A549 (cell line): Measurements from ENCODE around the gene IL17RA. TPM values are rescaled to one million over a fixed set of nuclear protein-coding genes. Genes with fewer than 3 reads are reported as not detected.

Experiments
- ATAC-seq, 2 experiments: fragments of 200-7000 bp in 1 of 2; fragments of >200 bp in 1 of 2; cut with Nextera tagmentation in 1 of 2; cut with Tn5 transposase in 1 of 2; 3 replicates each; pipeline versions ENCODE4 v1.8.0 to v1.9.1; 2018 to 2020; ENCODE audit warnings: mild to moderate bottlenecking in 1 of 2, moderate library complexity in 1 of 2
- CTCF ChIA-PET: fragments of 300-600 bp; sonication (Branson Sonifier 250); formaldehyde crosslinking; extraction: SDS; loops from one replicate; lab custom pipeline; 2021; ENCODE audit warnings: antibody characterized with exemption, inconsistent platforms; lab: Yijun Ruan, JAX
- POLR2A ChIA-PET: fragments of 350-600 bp; formaldehyde crosslinking; extraction: SDS; loops from one replicate; lab custom pipeline; 2021; ENCODE audit warnings: antibody characterized with exemption, inconsistent platforms; lab: Yijun Ruan, JAX
- DNase-seq, 2 experiments: peaks; one replicate each; pipeline versions ENCODE4 v3.0.0 to v3.0.0-alpha.2; 2011 to 2016; ENCODE audit warnings: low read depth in 1 of 2, low spot score in 1 of 2
- FAIRE-seq: peaks from 2 replicates; lab custom pipeline; 2011; peaks lifted over from hg19 to GRCh38; lab: Jason Lieb, UNC
- H3K27ac ChIP-seq, 2 experiments: fragments of >200 bp; sonication (Bioruptor Twin); formaldehyde crosslinking; 3 replicates each; pipeline ENCODE4 v1.5.1; 2016 to 2017
- H3K4me1 ChIP-seq: fragments of >200 bp; sonication (Bioruptor Twin); formaldehyde crosslinking; 3 replicates; pipeline ENCODE4 v1.6.1; 2016
- H3K4me2 ChIP-seq: fragments of >200 bp; sonication (Bioruptor Twin); formaldehyde crosslinking; 3 replicates; pipeline ENCODE4 v1.6.1; 2016
- H3K4me3 ChIP-seq: fragments of >200 bp; sonication (Bioruptor Twin); formaldehyde crosslinking; 3 replicates; pipeline ENCODE4 v1.5.1; 2016
- H3K9me3 ChIP-seq: fragments of >200 bp; sonication (Bioruptor Twin); formaldehyde crosslinking; 3 replicates; pipeline ENCODE4 v1.6.1; 2016
- CBX2 ChIP-seq: fragments of 200-600 bp; sonication (generic); IDR thresholded peaks from 2 replicates; pipeline ENCODE4 v1.6.1; 2016; ENCODE audit warnings: low read depth, mild to moderate bottlenecking, borderline replicate concordance
- CEBPB ChIP-seq, 2 experiments: fragments of >200 bp in 1 of 2; sonication (Bioruptor Twin) in 1 of 2; formaldehyde crosslinking in 1 of 2; IDR thresholded peaks; 2 replicates each; pipeline ENCODE4 v1.6.1; 2012 to 2016
- CHD4 ChIP-seq: fragments of 200-600 bp; sonication (generic); IDR thresholded peaks from 2 replicates; pipeline ENCODE4 v1.6.1; 2016; ENCODE audit warnings: antibody characterized with exemption, mild to moderate bottlenecking, borderline replicate concordance
- EHF ChIP-seq: fragments of 250-450 bp; sonication (Bioruptor Pico); IDR thresholded peaks from 2 replicates; pipeline ENCODE4 v1.5.0; 2020; ENCODE audit warnings: mild to moderate bottlenecking
- EHMT2 ChIP-seq: fragments of 200-600 bp; sonication (generic); IDR thresholded peaks from 2 replicates; pipeline ENCODE4 v1.6.1; 2016; ENCODE audit warnings: antibody characterized with exemption, low read depth, mild to moderate bottlenecking, moderate library complexity
- FOSL2 ChIP-seq, 2 experiments: fragments of 450-650 bp in 1 of 2; fragments of >200 bp in 1 of 2; sonication (Bioruptor Twin) in 1 of 2; formaldehyde crosslinking; IDR thresholded peaks; 2 replicates each; pipeline versions ENCODE4 v1.5.0 to v1.6.1; 2016 to 2020; ENCODE audit warnings: mild to moderate bottlenecking in 1 of 2, moderate library complexity in 1 of 2
- GATA3 ChIP-seq: IDR thresholded peaks from 2 replicates; pipeline ENCODE4 v1.6.1; 2012; ENCODE audit warnings: borderline replicate concordance
- HOXB5 ChIP-seq: fragments of 250-450 bp; sonication (Bioruptor Pico); IDR thresholded peaks from 2 replicates; pipeline ENCODE4 v1.5.0; 2020; ENCODE audit warnings: mild to moderate bottlenecking, moderate library complexity
- NPAS2 ChIP-seq: fragments of 250-450 bp; sonication (Bioruptor Pico); IDR thresholded peaks from 2 replicates; pipeline ENCODE4 v1.8.0; 2022; ENCODE audit warnings: mild to moderate bottlenecking, moderate library complexity, borderline replicate concordance
- NR3C1 ChIP-seq: fragments of >200 bp; sonication (Bioruptor Twin); formaldehyde crosslinking; IDR thresholded peaks from 3 replicates; pipeline ENCODE4 v1.6.1; 2017
- PHF8 ChIP-seq: fragments of 200-600 bp; sonication (generic); IDR thresholded peaks from 2 replicates; pipeline ENCODE4 v1.6.1; 2016; ENCODE audit warnings: low read depth, mild to moderate bottlenecking, antibody characterized with exemption, moderate library complexity, borderline replicate concordance
- RCOR1 ChIP-seq: fragments of 150-350 bp; IDR thresholded peaks from 2 replicates; pipeline ENCODE4 v1.6.1; 2014; ENCODE audit warnings: antibody characterized with exemption, low read length, low read depth
- ZSCAN20 ChIP-seq: fragments of 250-450 bp; sonication (Bioruptor Pico); IDR thresholded peaks from 2 replicates; pipeline ENCODE4 v1.8.0; 2022; ENCODE audit warnings: mild to moderate bottlenecking, moderate library complexity
- WGBS: methylation state at CpG from one replicate; pipeline ENCODE4 v1.1.6; 2017; ENCODE audit errors: missing lambda C conversion rate; 5-methylcytosine and 5-hydroxymethylcytosine counted together
- polyA plus RNA-seq, 4 experiments: library from polyadenylated mRNA; depleted of rRNA in 3 of 4; stranded (reverse); fragments of >200 nt; fragmentation: RNase III in 1 of 4; extraction: RNeasy Plus Mini Kit Qiagen cat#74134 plus additional on column Dnase treatment in 1 of 4; gene quantifications; 2 replicates in 3 of 4; 3 replicates in 1 of 4; pipeline ENCODE4 v1.2.3, GENCODE V29; 2011 to 2017
- TF ChIP-seq, protein P1 (sequence below): fragments of 250-450 bp; sonication (Bioruptor Pico); IDR thresholded peaks from 2 replicates; pipeline ENCODE4 v1.5.0; 2020; ENCODE audit warnings: low read depth, mild to moderate bottlenecking, moderate library complexity
- TF ChIP-seq, protein P2 (sequence below): fragments of 200-600 bp; sonication (generic); IDR thresholded peaks from 2 replicates; pipeline ENCODE4 v1.6.1; 2016; ENCODE audit warnings: antibody characterized with exemption, mild to moderate bottlenecking, moderate library complexity
- TF ChIP-seq, protein P3 (sequence below): fragments of 450-650 bp; IDR thresholded peaks from 2 replicates; pipeline ENCODE4 v1.6.1; 2014; ENCODE audit warnings: antibody characterized with exemption
- TF ChIP-seq, protein P4 (sequence below): fragments of >200 bp; sonication (Bioruptor Twin); formaldehyde crosslinking; IDR thresholded peaks from 3 replicates; pipeline ENCODE4 v1.5.1; 2016
- TF ChIP-seq, protein P5 (sequence below): fragments of >200 bp; sonication (Bioruptor Twin); formaldehyde crosslinking; IDR thresholded peaks from 2 replicates; pipeline ENCODE4 v1.6.1; 2016

IL17RA gene
- polyA plus RNA-seq, 2 of the 4 experiments (the other 2 are of a cell fraction) = 4.3 to 6.4 TPM

DNA sequence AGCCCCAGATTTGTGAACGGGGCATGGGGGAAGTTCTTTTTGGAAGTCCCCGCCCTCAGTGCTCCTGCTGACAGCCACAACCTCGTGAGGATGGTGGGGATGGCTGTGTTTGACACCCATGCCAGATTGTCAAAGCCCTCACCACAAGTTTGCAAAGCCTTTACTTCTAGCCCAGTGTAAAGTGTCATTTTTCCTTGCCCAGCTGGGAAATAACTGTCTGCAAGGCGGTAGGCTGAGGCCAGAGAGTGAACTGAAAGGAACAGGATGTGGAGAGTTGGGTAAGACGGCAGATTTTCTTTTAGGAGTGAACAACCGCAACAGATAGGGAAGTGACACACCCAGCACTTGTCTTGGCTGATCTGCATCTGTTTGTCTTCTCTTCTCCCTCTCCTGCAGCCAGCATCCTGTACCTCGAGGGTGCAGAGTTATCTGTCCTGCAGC, 13.6 kb downstream of the IL17RA start (continued):
- TF ChIP-seq RCOR1 = no peak

DNA sequence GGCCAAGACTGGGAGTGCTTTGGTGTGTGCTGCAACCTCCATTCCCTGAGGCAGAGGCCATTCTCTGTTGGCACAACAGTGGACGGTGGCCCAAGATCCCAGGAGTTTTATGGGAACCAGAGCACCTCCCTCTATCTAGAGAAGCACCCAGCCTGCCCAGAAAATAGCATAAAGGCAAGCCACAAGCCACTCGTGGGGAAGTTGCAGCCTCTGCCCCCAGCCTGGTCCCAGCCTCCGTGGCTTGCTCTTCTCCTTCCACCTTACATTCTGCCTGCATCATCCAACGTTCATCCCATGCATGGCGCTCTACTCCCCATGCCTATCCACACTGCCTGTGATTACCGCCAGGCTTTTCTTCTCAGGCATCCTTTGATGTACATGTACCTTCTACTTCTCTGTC, 15.8 kb downstream of the IL17RA start:
- POLR2A ChIA-PET = no interaction called here
- CTCF ChIA-PET = interaction anchor here (1.0 to 2.0 kb wide), 2 partner anchors 71 to 401 kb away, joined by 3 to 6 read pairs; no protein-coding TSS in a partner anchor
- DNase-seq = no peak
- Histone ChIP-seq H3K4me2 (no peak overlapping the region), H3K9me3 (no peaks in the 10 kb centered on the region), H3K4me3 (no peak overlapping the region), H3K27ac (no peak overlapping the region), H3K4me1 (no peaks in the 10 kb centered on the region)
- ATAC-seq = no peak
- 77% methylated on average over 6 of the region's 6 CpGs for WGBS
- TF ChIP-seq PHF8 (no peak), CHD4 (no peak), EHF (no peak), CEBPB (IDR thresholded peaks at IDR 0.05) (no peak), HOXB5 (CRISPR knock-in tag) (no peak), FOSL2 (IDR thresholded peaks at IDR 0.05) (no peak), FOSL2 (CRISPR knock-in tag; IDR thresholded peaks at IDR 0.05) (no peak), GATA3 (no peak), NR3C1 (no peak), NPAS2 (CRISPR knock-in tag) (no peak), ZSCAN20 (CRISPR knock-in tag) (no peak), CBX2 (no peak), EHMT2 (no peak)
- TF ChIP-seq, protein P1, sequence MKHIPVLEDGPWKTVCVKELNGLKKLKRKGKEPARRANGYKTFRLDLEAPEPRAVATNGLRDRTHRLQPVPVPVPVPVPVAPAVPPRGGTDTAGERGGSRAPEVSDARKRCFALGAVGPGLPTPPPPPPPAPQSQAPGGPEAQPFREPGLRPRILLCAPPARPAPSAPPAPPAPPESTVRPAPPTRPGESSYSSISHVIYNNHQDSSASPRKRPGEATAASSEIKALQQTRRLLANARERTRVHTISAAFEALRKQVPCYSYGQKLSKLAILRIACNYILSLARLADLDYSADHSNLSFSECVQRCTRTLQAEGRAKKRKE (CRISPR knock-in tag) = no peak
- TF ChIP-seq, protein P2, sequence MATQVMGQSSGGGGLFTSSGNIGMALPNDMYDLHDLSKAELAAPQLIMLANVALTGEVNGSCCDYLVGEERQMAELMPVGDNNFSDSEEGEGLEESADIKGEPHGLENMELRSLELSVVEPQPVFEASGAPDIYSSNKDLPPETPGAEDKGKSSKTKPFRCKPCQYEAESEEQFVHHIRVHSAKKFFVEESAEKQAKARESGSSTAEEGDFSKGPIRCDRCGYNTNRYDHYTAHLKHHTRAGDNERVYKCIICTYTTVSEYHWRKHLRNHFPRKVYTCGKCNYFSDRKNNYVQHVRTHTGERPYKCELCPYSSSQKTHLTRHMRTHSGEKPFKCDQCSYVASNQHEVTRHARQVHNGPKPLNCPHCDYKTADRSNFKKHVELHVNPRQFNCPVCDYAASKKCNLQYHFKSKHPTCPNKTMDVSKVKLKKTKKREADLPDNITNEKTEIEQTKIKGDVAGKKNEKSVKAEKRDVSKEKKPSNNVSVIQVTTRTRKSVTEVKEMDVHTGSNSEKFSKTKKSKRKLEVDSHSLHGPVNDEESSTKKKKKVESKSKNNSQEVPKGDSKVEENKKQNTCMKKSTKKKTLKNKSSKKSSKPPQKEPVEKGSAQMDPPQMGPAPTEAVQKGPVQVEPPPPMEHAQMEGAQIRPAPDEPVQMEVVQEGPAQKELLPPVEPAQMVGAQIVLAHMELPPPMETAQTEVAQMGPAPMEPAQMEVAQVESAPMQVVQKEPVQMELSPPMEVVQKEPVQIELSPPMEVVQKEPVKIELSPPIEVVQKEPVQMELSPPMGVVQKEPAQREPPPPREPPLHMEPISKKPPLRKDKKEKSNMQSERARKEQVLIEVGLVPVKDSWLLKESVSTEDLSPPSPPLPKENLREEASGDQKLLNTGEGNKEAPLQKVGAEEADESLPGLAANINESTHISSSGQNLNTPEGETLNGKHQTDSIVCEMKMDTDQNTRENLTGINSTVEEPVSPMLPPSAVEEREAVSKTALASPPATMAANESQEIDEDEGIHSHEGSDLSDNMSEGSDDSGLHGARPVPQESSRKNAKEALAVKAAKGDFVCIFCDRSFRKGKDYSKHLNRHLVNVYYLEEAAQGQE = no peak
- TF ChIP-seq, protein P3, sequence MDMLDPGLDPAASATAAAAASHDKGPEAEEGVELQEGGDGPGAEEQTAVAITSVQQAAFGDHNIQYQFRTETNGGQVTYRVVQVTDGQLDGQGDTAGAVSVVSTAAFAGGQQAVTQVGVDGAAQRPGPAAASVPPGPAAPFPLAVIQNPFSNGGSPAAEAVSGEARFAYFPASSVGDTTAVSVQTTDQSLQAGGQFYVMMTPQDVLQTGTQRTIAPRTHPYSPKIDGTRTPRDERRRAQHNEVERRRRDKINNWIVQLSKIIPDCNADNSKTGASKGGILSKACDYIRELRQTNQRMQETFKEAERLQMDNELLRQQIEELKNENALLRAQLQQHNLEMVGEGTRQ = no peak
- TF ChIP-seq, protein P4, sequence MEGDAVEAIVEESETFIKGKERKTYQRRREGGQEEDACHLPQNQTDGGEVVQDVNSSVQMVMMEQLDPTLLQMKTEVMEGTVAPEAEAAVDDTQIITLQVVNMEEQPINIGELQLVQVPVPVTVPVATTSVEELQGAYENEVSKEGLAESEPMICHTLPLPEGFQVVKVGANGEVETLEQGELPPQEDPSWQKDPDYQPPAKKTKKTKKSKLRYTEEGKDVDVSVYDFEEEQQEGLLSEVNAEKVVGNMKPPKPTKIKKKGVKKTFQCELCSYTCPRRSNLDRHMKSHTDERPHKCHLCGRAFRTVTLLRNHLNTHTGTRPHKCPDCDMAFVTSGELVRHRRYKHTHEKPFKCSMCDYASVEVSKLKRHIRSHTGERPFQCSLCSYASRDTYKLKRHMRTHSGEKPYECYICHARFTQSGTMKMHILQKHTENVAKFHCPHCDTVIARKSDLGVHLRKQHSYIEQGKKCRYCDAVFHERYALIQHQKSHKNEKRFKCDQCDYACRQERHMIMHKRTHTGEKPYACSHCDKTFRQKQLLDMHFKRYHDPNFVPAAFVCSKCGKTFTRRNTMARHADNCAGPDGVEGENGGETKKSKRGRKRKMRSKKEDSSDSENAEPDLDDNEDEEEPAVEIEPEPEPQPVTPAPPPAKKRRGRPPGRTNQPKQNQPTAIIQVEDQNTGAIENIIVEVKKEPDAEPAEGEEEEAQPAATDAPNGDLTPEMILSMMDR = no peak
- TF ChIP-seq, protein P5, sequence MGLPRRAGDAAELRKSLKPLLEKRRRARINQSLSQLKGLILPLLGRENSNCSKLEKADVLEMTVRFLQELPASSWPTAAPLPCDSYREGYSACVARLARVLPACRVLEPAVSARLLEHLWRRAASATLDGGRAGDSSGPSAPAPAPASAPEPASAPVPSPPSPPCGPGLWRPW = no peak
- FAIRE-seq = no peak
